Measurements from ENCODE around the gene PADI6.

Gene PADI6

GRCh38 chr1:17439250-17440073 lies 67.5 kb downstream of the PADI6 start, which contains the start of gene RCC2:
Gene RCC2 (minus strand): TSS chr1:17439677. CDS start chr1:17438514, 1,163 bp downstream.
- no peak for TF ChIP-seq ZC3H10 (CRISPR knock-in tag; IDR thresholded peaks at IDR 0.05)
- ATAC-seq, result peak; percentile 70

- no peak for ATAC-seq
- no peak for TF ChIP-seq ZNF565 (CRISPR knock-in tag; conservative IDR thresholded peaks at IDR 0.05; ENCODE audit: low read depth)
- no peak for TF ChIP-seq BACH2 (CRISPR knock-in tag; IDR thresholded peaks at IDR 0.05; ENCODE audit: borderline replicate concordance)
- no peak for TF ChIP-seq ZFP30 (CRISPR knock-in tag; IDR thresholded peaks at IDR 0.05)
- TF ChIP-seq ARNTL (CRISPR knock-in tag; IDR thresholded peaks at IDR 0.05; ENCODE audit: borderline replicate concordance, low read depth), result no peak
- no peak for TF ChIP-seq POU6F1 (CRISPR knock-in tag; IDR thresholded peaks at IDR 0.05; ENCODE audit: borderline replicate concordance, low read depth)
- no peak for TF ChIP-seq TSHZ2 (CRISPR knock-in tag; IDR thresholded peaks at IDR 0.05)
- no peak for TF ChIP-seq TCF4 (CRISPR knock-in tag; IDR thresholded peaks at IDR 0.05; ENCODE audit: borderline replicate concordance)
- no peak for TF ChIP-seq ZC3H10 (CRISPR knock-in tag; IDR thresholded peaks at IDR 0.05)
- no peak for TF ChIP-seq TOX (CRISPR knock-in tag; IDR thresholded peaks at IDR 0.05; ENCODE audit: borderline replicate concordance)
- no peak for TF ChIP-seq PPARA (CRISPR knock-in tag; IDR thresholded peaks at IDR 0.05; ENCODE audit: borderline replicate concordance)
- no peak for TF ChIP-seq ZNF70 (CRISPR knock-in tag; IDR thresholded peaks at IDR 0.05)
- TF ChIP-seq GLIS3 (CRISPR knock-in tag; IDR thresholded peaks at IDR 0.05), result no peak
- TF ChIP-seq PATZ1 (CRISPR knock-in tag; IDR thresholded peaks at IDR 0.05; ENCODE audit: borderline replicate concordance), result no peak
These were observed 68.3 kb downstream of the PADI6 start for GRCh38 chr1:17440074-17440826.

GRCh38 chr1:17440827-17441168 lies 68.8 kb downstream of the PADI6 start:
- no peak for TF ChIP-seq ZFP30 (CRISPR knock-in tag; IDR thresholded peaks at IDR 0.05)
- TF ChIP-seq PPARA (CRISPR knock-in tag; IDR thresholded peaks at IDR 0.05; ENCODE audit: borderline replicate concordance), result 0 out of 2 replicates have a peak, but pooled peaks have one; percentile 37

GRCh38 chr1:17441265-17441992 lies 69.4 kb downstream of the PADI6 start:
- ATAC-seq, result no peak
- TF ChIP-seq CSRNP3 (CRISPR knock-in tag; IDR thresholded peaks at IDR 0.05), result no peak
- TF ChIP-seq ARNTL (CRISPR knock-in tag; IDR thresholded peaks at IDR 0.05; ENCODE audit: borderline replicate concordance, low read depth), result no peak
- TF ChIP-seq RARB (CRISPR knock-in tag; IDR thresholded peaks at IDR 0.05), result no peak
- no peak for TF ChIP-seq BACH2 (CRISPR knock-in tag; IDR thresholded peaks at IDR 0.05; ENCODE audit: borderline replicate concordance)
- TF ChIP-seq ZNF565 (CRISPR knock-in tag; conservative IDR thresholded peaks at IDR 0.05; ENCODE audit: low read depth), result no peak
- TF ChIP-seq TSHZ2 (CRISPR knock-in tag; IDR thresholded peaks at IDR 0.05), result no peak

More at GRCh38 chr1:17440827-17441168, 68.8 kb downstream of the PADI6 start:
- ATAC-seq, result no peak

Data from SK-N-SH treated with all-trans-retinoic acid at 6 μM for 48 hours (cell line).